ENCODE results near the gene CRACR2A. TPM values are rescaled to one million over a fixed set of nuclear protein-coding genes. Genes with fewer than 3 reads are reported as not detected.

Gene CRACR2A
- total and polyA plus RNA-seq, 2 donors, result 1.5 to 6.2 TPM

DNA sequence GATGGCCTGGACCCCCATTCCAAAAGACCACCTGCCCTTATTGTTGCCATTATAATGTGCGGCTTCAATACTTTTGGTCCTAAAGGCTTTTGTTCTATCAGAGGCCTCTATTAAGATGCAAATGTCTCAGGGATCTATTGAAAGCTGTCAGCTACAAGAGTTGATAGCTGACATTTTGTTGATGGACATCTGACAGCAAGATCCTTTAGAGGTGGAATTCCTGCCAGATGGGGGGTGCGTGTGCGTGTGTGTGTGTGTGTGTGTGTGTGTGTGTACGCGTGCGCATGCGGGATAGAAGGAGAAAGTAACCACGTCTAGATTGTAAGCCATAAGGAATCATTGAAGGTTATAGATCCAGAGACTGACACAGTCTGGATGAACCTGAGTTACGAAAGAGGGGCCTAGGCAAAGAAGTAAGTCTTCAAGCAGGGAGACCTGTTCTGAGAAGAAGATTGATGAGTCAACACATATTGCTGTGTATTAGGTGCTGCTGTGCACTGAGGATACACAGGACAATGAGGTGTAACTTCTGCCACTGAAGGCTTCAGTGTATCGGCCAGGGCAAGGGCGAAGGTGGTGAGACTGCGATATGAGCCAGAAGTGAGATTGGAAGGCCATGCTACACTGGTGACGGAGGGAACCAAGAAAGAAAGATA lies 172.7 kb downstream of the CRACR2A start:
- DNase-seq (ENCODE audit: extremely low spot score), result no peak
- Histone ChIP-seq H3K4me3 (ENCODE audit: low read depth, low read length) (no peak overlapping the region), H3K36me3 (ENCODE audit: insufficient read depth) (no peaks in the 10 kb centered on the region), H3K27ac (ENCODE audit: low read depth) (no peak overlapping the region), H3K4me1 (ENCODE audit: insufficient read depth) (no peaks in the 10 kb centered on the region)
- 92% methylated on average over 13 of the region's 13 CpGs for WGBS

DNA sequence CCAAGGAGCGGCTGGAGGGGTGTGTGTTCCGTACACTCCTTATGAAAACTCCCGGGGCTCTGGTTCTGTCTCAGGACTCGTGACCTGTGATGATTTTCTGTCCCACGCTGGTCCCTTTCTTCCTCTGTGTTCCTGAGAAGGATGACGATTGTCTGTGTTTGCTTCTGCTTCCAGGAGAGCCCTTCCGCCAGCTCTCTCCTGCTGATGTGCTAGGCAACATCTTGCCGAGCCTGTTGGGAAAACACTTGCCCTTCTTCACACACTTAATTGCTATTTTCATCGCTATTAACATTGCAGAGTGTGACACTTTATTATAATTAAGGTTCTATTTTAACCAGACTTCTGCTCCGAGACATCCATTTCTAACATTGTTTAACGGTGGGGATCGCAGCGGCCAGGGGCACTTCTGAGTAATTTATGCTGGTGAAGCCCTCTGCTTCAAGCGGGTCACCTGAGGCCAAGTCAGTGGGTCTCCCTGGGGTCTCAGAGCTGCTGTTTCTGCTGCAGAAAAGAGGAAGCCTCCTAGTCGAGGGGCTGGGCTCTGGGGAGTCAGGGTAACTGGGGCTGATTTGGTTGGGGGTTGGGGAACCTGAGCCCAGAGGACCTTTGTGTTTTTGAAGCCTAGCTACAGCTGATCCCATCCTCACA lies 173.3 kb downstream of the CRACR2A start:
- DNase-seq (ENCODE audit: extremely low spot score), result no peak
- WGBS, result 80% methylated on average over 15 of the region's 15 CpGs
- no peaks in the 10 kb centered on the region for H3K36me3 ChIP-seq (ENCODE audit: insufficient read depth)

DNA sequence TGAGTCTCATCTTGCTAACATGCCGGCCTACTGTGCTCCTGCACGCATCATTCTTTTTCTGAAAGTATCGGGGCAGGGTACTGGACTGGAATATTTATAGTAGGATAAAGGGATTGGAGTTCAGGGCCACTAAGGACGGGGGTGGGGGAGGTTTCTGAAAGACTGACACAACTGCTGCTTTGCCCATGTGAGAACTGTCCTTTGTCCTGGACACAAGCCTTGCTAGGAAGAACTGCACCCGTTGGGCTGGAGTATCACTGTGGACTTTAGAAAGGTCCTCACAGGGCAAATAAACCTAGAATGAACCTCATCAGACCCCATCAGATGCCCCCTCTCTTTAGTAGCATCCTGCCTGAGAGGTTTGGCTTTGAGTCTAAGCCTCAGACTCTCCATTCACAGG lies 174.4 kb downstream of the CRACR2A start:
- WGBS, result 66% methylated on average over 5 of the region's 5 CpGs
- no peak for DNase-seq (ENCODE audit: extremely low spot score)
- Histone ChIP-seq H3K27ac (ENCODE audit: low read depth) (no peak overlapping the region), H3K36me3 (ENCODE audit: insufficient read depth) (no peaks in the 10 kb centered on the region), H3K4me3 (ENCODE audit: low read depth, low read length) (no peak overlapping the region), H3K4me1 (ENCODE audit: insufficient read depth) (no peaks in the 10 kb centered on the region)

More for the DNA sequence above, 173.3 kb downstream of the CRACR2A start:
- Histone ChIP-seq H3K4me3 (ENCODE audit: low read depth, low read length) (no peak overlapping the region), H3K27ac (ENCODE audit: low read depth) (no peak overlapping the region), H3K4me1 (ENCODE audit: insufficient read depth) (no peaks in the 10 kb centered on the region)

DNA sequence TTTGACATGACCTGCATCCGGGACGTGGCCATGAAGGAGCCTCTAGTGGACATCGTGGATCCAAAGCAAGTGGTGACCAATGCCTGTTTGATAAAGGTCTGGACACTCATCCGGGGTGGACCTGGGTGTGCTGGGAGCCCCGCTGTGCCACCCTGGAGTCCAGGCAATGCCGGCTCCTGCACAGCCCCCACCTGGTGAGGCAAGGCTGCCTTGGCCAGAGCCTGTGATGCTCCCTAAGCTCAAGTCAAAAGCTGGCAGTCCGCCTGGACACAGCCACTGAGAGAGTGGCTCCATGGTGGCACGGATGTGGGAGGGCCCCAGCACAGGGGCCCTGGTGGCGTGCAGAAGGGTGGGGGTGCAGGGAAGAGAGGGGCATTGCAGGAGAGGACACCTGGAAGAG lies 176.0 kb downstream of the CRACR2A start:
- no peaks in the 10 kb centered on the region for H3K4me1 ChIP-seq (ENCODE audit: insufficient read depth)
- no peak for DNase-seq (ENCODE audit: extremely low spot score)
- 90% methylated on average over 9 of the region's 9 CpGs for WGBS
- H3K4me3 ChIP-seq (ENCODE audit: low read depth, low read length), result no peak overlapping the region
- H3K27ac ChIP-seq (ENCODE audit: low read depth), result no peak overlapping the region
- no peaks in the 10 kb centered on the region for H3K36me3 ChIP-seq (ENCODE audit: insufficient read depth)

- no peaks in the 10 kb centered on the region for H3K36me3 ChIP-seq (ENCODE audit: insufficient read depth)
- DNase-seq (ENCODE audit: extremely low spot score), result no peak
- no peaks in the 10 kb centered on the region for H3K4me1 ChIP-seq (ENCODE audit: insufficient read depth)
- no peak overlapping the region for H3K4me3 ChIP-seq (ENCODE audit: low read depth, low read length)
- H3K27ac ChIP-seq (ENCODE audit: low read depth), result no peak overlapping the region
- 66% methylated on average over 7 of the region's 7 CpGs for WGBS
Measured at GRCh38 chr12:3574986-3575385, 177.9 kb downstream of the CRACR2A start.

DNA sequence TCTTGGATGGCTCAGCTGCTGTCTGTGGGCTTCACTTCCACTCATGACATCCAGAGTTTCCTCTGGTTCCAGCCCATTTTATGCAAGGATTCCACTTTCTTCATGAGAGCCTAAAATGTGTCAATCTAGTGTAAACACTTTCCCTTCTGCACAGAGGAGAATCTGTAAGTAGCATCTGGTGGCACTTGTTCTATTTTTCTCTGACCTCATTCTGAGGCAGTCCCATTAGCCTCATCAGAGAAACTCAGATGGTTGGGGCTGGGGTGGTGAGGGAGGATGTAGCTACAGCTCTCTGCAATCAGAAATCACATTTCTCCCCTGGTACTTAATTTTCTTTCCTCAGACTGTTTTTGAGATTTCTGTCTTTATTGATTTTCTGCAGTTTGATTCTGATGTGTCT lies 180.3 kb downstream of the CRACR2A start:
- no peak for DNase-seq (ENCODE audit: extremely low spot score)
- Histone ChIP-seq H3K4me1 (ENCODE audit: insufficient read depth) (no peaks in the 10 kb centered on the region), H3K4me3 (ENCODE audit: low read depth, low read length) (no peak overlapping the region), H3K36me3 (ENCODE audit: insufficient read depth) (no peaks in the 10 kb centered on the region), H3K27ac (ENCODE audit: low read depth) (no peak overlapping the region)

DNA sequence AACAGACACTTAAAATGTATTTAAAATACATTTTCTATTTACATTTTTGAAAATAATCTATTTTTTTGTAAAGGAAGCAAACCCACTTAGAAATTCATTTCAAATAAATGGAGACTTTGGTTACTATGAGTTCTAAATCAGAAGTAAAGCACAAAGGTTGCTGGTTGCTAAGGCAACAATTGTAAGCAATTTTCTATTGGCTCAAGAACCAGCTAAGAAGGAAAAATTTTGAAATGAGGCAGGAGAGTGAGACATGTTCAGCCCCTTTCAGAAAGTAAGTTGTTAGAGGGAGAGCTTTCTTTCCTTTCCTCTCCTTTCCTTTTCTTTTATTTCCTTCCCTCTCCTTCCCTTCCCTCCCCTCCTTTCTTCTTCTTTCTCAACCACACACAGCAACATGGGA lies 181.2 kb downstream of the CRACR2A start:
- Histone ChIP-seq H3K36me3 (ENCODE audit: insufficient read depth) (no peaks in the 10 kb centered on the region), H3K4me3 (ENCODE audit: low read depth, low read length) (no peak overlapping the region), H3K27ac (ENCODE audit: low read depth) (no peak overlapping the region), H3K4me1 (ENCODE audit: insufficient read depth) (no peaks in the 10 kb centered on the region)
- no peak for DNase-seq (ENCODE audit: extremely low spot score)

DNA sequence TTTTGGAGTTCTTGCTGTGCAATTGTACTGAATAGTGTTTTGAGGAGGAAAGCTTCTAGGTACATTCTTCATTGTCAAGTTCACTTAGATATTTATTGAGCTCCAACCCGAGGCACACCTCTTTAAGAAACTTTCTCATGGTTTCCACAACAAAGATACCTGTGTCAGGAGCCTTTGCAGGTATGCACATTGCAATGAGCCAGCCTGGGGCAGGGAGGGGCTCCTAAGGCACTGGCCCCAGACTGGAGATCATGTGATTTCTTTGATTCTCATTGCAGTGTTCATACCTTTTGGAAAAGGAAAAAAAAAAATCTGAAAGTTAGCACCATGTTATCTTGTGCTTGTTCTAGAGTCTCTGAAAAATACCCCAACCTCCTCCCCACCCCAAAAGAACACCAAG lies 181.6 kb downstream of the CRACR2A start:
- Histone ChIP-seq H3K4me1 (ENCODE audit: insufficient read depth) (no peaks in the 10 kb centered on the region), H3K4me3 (ENCODE audit: low read depth, low read length) (no peak overlapping the region), H3K36me3 (ENCODE audit: insufficient read depth) (no peaks in the 10 kb centered on the region), H3K27ac (ENCODE audit: low read depth) (no peak overlapping the region)
- no peak for DNase-seq (ENCODE audit: extremely low spot score)
- WGBS, result 35% methylated on average over 1 of the region's 1 CpG

DNA sequence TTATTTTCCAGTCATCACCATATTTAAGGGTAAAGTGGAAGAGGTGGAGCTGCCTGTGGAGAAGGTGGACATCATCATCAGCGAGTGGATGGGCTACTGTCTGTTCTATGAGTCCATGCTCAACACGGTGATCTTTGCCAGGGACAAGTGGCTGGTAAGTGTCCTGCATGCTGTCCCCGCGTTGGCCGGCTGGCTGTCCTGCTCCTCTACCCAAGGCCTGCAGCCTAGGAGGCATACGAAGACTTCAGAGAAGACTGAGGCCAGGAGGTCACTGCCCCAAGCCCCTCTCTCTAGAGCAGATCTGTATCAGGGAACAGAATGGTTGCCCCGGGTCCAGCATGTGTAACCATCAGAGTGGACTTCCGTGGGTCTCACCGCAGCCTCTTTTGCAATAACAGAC lies 184.2 kb downstream of the CRACR2A start:
- H3K27ac ChIP-seq (ENCODE audit: low read depth), result no peak overlapping the region
- WGBS, result 95% methylated on average over 9 of the region's 9 CpGs
- H3K4me1 ChIP-seq (ENCODE audit: insufficient read depth), result no peaks in the 10 kb centered on the region
- H3K4me3 ChIP-seq (ENCODE audit: low read depth, low read length), result no peak overlapping the region
- no peak for DNase-seq (ENCODE audit: extremely low spot score)
- no peaks in the 10 kb centered on the region for H3K36me3 ChIP-seq (ENCODE audit: insufficient read depth)

DNA sequence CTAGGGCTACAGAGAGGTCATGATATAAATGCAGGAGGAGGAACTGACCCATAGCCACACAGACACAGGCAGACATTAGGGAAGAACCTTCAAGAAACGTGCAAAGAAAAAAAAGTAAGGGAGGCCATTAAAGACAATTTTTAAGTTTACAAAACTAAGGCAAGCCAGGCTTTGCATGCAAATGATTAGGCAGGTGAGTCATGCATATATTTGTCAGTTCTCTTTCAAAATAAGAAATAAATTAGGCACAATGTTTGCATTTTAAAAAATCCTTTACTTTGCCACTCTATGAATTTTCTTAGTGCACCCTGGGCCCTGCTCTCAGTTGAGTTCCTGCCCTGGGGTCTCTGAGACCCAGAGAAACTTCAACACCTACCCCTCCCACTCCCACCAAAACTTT lies 186.9 kb downstream of the CRACR2A start:
- DNase-seq (ENCODE audit: extremely low spot score), result no peak
- Histone ChIP-seq H3K36me3 (ENCODE audit: insufficient read depth) (no peaks in the 10 kb centered on the region), H3K4me3 (ENCODE audit: low read depth, low read length) (no peak overlapping the region), H3K27ac (ENCODE audit: low read depth) (no peak overlapping the region), H3K4me1 (ENCODE audit: insufficient read depth) (no peaks in the 10 kb centered on the region)
- 61% methylated on average over 1 of the region's 1 CpG for WGBS

Small RNA genes within 50 kb of the gene (small RNA-seq; reads per million reads assigned to genes)
- not detected for gene RNU6-174P

Other genes starting within 250 kb of the CRACR2A start
- gene PARP11, start 120.3 kb upstream of the CRACR2A start, total RNA-seq, result 23.3 TPM
- 5.1 TPM for gene PARP11, start 120.3 kb upstream of the CRACR2A start, polyA plus RNA-seq